Measurements from ENCODE around the gene EYA3. TPM values are rescaled to one million over a fixed set of nuclear protein-coding genes. Genes with fewer than 3 reads are reported as not detected.

The EYA3 gene, protein sequence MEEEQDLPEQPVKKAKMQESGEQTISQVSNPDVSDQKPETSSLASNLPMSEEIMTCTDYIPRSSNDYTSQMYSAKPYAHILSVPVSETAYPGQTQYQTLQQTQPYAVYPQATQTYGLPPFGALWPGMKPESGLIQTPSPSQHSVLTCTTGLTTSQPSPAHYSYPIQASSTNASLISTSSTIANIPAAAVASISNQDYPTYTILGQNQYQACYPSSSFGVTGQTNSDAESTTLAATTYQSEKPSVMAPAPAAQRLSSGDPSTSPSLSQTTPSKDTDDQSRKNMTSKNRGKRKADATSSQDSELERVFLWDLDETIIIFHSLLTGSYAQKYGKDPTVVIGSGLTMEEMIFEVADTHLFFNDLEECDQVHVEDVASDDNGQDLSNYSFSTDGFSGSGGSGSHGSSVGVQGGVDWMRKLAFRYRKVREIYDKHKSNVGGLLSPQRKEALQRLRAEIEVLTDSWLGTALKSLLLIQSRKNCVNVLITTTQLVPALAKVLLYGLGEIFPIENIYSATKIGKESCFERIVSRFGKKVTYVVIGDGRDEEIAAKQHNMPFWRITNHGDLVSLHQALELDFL
- 12.7 and 16.8 TPM in 2 replicates for total RNA-seq (2012; rRNA removed)

DNA sequence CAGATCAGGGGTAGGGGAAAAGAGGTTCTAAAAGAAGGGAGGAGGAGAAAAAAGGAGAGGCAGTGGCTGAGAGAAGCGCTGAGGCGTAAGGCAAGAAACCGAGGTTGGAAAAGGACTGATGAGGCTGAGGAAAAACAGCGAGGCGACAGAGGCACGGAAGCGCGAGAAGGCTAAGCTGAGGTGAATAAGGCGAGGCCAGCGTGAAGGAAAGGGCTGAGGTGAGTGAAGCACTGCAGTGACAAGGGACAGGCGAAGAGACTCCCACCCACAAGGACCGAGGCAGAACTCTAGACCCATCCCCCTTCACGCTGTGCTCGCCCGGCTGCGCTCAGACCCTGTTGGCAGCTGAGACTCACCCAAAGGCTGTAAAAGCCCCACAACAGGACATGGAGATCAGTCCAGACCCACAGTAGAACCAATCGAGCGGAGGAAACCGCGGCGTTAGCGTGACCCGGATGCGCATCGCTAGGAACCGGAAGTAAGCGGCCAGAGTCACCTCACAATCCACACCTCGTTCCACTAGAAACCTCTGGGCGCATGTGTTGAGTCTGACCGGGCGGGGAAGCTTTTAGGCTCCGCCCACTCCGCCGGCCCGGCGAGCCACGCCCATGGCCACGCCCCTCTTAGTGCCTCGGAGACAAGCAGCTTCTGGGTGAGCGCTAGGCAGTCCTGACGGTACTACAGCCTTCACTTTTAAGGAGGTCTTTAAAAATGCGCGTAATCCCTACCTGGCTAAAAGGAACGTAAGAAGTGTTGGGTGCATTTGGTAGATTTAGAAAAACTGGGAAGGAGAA lies at the start of gene EYA3:
Gene EYA3 (minus strand): TSS at position 443 of the 794 bp plus-strand sequence. CDS start 30,584 bp downstream, outside the sequence.
- Histone ChIP-seq H3K9me3 (replicated peaks; ENCODE audit: low read length) (no peaks in the 10 kb centered on the region), H3K9ac (ENCODE audit: low read depth, low read length) (peak within 1 kb of the TSS; percentile 84), H3K36me3 (ENCODE audit: insufficient read depth, low read length) (no peaks in the 10 kb centered on the region), H3K4me1 (ENCODE audit: control insufficient read depth, insufficient read depth, low read length) (peaks cover 12% of the 10 kb centered on the region), H3K4me2 (ENCODE audit: low read length) (peak within 1 kb of the TSS; percentile 84), H3K4me3 (ENCODE audit: low read length) (peak within 1 kb of the TSS; percentile 77), H3K27me3 (ENCODE audit: control insufficient read depth, insufficient read depth, low read length) (no peaks in the 10 kb centered on the region)

- Histone ChIP-seq H3K9me3 (replicated peaks; ENCODE audit: low read length) (no peaks in the 10 kb centered on the region), H3K4me3 (ENCODE audit: low read length) (no peak overlapping the region), H3K27me3 (ENCODE audit: control insufficient read depth, insufficient read depth, low read length) (peaks cover 23% of the 10 kb centered on the region), H3K36me3 (ENCODE audit: insufficient read depth, low read length) (no peaks in the 10 kb centered on the region), H3K4me2 (ENCODE audit: low read length) (no peak overlapping the region), H3K4me1 (ENCODE audit: control insufficient read depth, insufficient read depth, low read length) (peaks cover 2% of the 10 kb centered on the region), H3K9ac (ENCODE audit: low read depth, low read length) (no peak overlapping the region)
These were observed 48.7 kb upstream of the EYA3 start for GRCh38 chr1:28136922-28137613.

DNA sequence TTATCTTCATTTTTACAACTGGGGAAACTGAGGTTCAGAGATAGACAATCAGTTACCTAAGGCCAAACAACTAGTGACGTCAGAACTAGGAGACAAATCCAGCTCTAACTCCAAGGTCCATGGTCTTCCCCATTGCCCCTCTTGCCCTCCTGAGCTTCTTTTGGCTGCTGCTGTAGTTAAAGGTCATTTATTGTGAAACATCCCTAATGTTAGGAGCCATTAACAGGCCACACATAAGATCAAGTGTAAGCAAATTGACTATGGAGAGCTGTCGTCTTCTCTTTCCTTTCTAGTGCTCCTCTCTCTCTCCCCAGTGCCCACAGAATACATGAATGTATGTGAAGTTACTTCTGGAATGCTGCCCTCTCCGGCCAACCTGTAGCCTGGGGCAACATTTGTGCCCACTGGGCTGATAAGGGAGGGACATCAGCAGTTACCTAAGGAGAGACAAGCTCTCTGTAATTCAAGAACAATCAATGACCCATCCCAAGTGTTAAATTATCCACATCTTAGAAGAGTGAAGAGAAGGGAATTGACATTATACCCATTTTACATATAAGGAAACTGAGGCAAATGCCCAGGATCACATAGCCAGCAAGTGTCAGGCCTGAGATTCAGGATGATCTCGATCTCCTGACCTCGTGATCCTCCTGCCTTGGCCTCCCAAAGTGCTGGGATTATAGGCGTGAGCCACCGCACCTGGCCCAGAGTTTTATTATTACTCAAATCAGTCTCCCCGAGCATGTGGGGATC lies 47.9 kb upstream of the EYA3 start:
- no peaks in the 10 kb centered on the region for H3K36me3 ChIP-seq (ENCODE audit: insufficient read depth, low read length)
- peaks cover 23% of the 10 kb centered on the region for H3K27me3 ChIP-seq (ENCODE audit: control insufficient read depth, insufficient read depth, low read length)
- H3K4me1 ChIP-seq (ENCODE audit: control insufficient read depth, insufficient read depth, low read length), result peaks cover 2% of the 10 kb centered on the region
- H3K9ac ChIP-seq (ENCODE audit: low read depth, low read length), result no peak overlapping the region
- H3K4me2 ChIP-seq (ENCODE audit: low read length), result no peak overlapping the region
- H3K9me3 ChIP-seq (replicated peaks; ENCODE audit: low read length), result no peaks in the 10 kb centered on the region
- no peak overlapping the region for H3K4me3 ChIP-seq (ENCODE audit: low read length)

DNA sequence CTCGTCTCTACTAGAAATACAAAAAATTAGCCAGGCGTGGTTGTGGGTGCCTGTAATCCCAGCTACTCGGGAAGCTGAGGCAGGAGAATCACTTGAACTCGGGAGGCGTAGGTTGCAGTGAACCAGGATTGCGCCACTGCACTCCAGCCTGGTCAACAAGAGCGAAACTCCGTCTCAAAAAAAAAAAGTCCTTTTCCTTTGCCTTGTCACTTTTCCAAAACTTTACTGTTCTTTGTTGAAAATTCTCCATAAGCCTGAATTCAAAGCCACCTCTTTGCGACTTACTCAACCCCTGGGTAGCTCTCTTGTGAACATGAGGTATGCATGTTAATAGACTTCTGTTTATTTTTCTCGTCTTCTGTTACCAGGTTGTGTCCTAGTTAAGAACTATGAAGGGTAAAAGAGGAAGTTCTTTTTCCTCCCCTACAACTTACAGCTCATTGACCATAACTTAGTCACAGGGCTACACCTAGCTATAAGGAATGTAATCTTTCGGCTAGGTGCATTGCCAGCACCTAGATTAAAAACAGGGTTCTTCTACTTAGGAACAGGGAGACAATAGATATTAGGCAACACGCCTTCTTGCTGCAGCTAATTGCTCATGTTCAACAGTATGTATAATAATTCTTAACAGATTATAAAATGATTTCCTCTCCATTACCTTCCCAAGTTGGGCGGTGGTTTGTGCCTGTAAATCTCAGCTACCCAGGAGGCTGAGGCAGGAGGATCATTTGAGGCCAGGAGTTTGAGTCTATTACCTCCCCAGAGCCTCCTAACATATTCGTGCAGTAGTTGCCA lies 47.2 kb upstream of the EYA3 start:
- H3K9ac ChIP-seq (ENCODE audit: low read depth, low read length), result no peak overlapping the region
- H3K9me3 ChIP-seq (replicated peaks; ENCODE audit: low read length), result no peaks in the 10 kb centered on the region
- no peak overlapping the region for H3K4me2 ChIP-seq (ENCODE audit: low read length)
- no peak overlapping the region for H3K4me3 ChIP-seq (ENCODE audit: low read length)
- H3K4me1 ChIP-seq (ENCODE audit: control insufficient read depth, insufficient read depth, low read length), result peaks cover 2% of the 10 kb centered on the region
- no peaks in the 10 kb centered on the region for H3K36me3 ChIP-seq (ENCODE audit: insufficient read depth, low read length)
- H3K27me3 ChIP-seq (ENCODE audit: control insufficient read depth, insufficient read depth, low read length), result peaks cover 28% of the 10 kb centered on the region

- H3K4me3 ChIP-seq (ENCODE audit: low read length), result no peak overlapping the region
- H3K4me1 ChIP-seq (ENCODE audit: control insufficient read depth, insufficient read depth, low read length), result peaks cover 2% of the 10 kb centered on the region
- H3K9me3 ChIP-seq (replicated peaks; ENCODE audit: low read length), result no peaks in the 10 kb centered on the region
- H3K9ac ChIP-seq (ENCODE audit: low read depth, low read length), result no peak overlapping the region
- peaks cover 34% of the 10 kb centered on the region for H3K27me3 ChIP-seq (ENCODE audit: control insufficient read depth, insufficient read depth, low read length)
- H3K36me3 ChIP-seq (ENCODE audit: insufficient read depth, low read length), result no peaks in the 10 kb centered on the region
- no peak overlapping the region for H3K4me2 ChIP-seq (ENCODE audit: low read length)
These were observed 46.3 kb upstream of the EYA3 start for GRCh38 chr1:28134651-28135207.

DNA sequence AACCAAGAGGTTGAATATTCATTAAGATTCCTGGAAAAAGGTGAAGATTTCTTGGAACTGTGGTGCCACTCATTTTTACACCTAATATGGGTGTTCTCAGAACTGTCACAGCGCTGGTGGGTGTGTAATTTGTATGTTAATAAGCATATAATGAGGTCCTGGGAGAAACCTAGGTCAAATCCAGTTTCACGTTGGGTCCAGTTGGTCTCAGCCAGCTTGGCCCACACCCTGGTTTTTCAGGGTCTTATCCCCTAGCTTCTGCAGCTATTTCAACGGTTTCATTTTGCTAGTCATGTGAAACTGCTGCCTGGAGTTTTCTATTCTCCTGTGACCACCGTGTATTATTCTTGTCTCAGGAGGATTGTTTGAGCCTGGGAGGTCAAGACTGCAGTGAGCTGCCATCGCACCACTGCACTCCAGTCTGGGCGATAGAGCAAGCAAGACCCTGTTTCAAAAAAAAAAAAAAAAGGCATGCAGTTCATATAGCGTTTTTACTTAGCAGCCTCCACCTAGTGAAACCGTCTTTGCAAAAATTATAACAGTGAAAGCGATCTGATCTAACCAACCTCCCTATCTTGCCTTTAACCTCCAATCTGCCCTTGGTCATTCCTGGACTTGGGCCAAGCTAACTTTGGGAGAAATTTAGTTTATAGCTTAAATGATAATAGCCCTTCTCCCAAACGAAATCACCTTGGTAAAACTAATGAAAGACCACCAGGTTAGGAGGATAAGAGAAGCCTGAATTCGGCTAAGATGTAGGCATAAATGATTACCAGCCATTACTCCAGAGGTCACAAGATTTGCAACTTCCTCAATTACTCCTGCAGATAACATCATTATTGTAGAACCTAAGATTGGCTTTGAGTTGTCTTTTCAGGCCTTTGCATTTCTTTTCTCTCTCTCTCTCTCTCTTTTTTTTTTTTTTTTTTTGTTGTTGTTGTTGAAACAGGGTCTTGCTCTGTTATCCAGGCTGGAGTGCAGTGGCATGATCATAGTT lies 44.1 kb upstream of the EYA3 start:
- Histone ChIP-seq H3K4me2 (ENCODE audit: low read length) (no peak overlapping the region), H3K9me3 (replicated peaks; ENCODE audit: low read length) (no peaks in the 10 kb centered on the region), H3K27me3 (ENCODE audit: control insufficient read depth, insufficient read depth, low read length) (peaks cover 48% of the 10 kb centered on the region), H3K4me3 (ENCODE audit: low read length) (no peak overlapping the region), H3K9ac (ENCODE audit: low read depth, low read length) (no peak overlapping the region), H3K4me1 (ENCODE audit: control insufficient read depth, insufficient read depth, low read length) (peaks cover 6% of the 10 kb centered on the region), H3K36me3 (ENCODE audit: insufficient read depth, low read length) (no peaks in the 10 kb centered on the region)

DNA sequence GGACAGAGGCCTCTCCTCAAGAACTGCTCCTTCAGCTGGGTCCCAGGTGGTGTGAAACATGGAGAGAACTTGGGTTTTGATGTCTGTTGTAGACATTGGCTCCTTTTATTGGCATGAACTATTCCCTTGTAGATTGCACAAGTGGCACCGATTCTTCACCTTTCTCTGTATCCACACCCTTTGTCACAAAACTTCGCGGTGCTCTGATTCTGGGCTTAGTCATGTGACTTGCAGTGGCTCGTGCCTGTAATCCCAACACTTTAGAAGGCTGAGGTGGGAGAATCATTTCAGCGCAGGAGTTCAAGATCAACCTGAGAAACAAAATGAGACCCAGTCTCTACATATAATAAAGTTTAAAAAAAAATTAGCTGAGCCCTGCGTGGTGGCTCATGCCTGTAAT lies 42.5 kb upstream of the EYA3 start:
- Histone ChIP-seq H3K4me1 (ENCODE audit: control insufficient read depth, insufficient read depth, low read length) (peaks cover 6% of the 10 kb centered on the region), H3K9ac (ENCODE audit: low read depth, low read length) (no peak overlapping the region), H3K9me3 (replicated peaks; ENCODE audit: low read length) (no peaks in the 10 kb centered on the region), H3K27me3 (ENCODE audit: control insufficient read depth, insufficient read depth, low read length) (peaks cover 53% of the 10 kb centered on the region), H3K4me2 (ENCODE audit: low read length) (no peak overlapping the region), H3K36me3 (ENCODE audit: insufficient read depth, low read length) (no peaks in the 10 kb centered on the region), H3K4me3 (ENCODE audit: low read length) (no peak overlapping the region)

GRCh38 chr1:28129150-28129549 lies 40.7 kb upstream of the EYA3 start:
- no peaks in the 10 kb centered on the region for H3K9me3 ChIP-seq (replicated peaks; ENCODE audit: low read length)
- H3K27me3 ChIP-seq (ENCODE audit: control insufficient read depth, insufficient read depth, low read length), result peaks cover 49% of the 10 kb centered on the region
- no peaks in the 10 kb centered on the region for H3K36me3 ChIP-seq (ENCODE audit: insufficient read depth, low read length)
- H3K4me2 ChIP-seq (ENCODE audit: low read length), result no peak overlapping the region
- peaks cover 6% of the 10 kb centered on the region for H3K4me1 ChIP-seq (ENCODE audit: control insufficient read depth, insufficient read depth, low read length)
- H3K4me3 ChIP-seq (ENCODE audit: low read length), result no peak overlapping the region
- H3K9ac ChIP-seq (ENCODE audit: low read depth, low read length), result no peak overlapping the region

DNA sequence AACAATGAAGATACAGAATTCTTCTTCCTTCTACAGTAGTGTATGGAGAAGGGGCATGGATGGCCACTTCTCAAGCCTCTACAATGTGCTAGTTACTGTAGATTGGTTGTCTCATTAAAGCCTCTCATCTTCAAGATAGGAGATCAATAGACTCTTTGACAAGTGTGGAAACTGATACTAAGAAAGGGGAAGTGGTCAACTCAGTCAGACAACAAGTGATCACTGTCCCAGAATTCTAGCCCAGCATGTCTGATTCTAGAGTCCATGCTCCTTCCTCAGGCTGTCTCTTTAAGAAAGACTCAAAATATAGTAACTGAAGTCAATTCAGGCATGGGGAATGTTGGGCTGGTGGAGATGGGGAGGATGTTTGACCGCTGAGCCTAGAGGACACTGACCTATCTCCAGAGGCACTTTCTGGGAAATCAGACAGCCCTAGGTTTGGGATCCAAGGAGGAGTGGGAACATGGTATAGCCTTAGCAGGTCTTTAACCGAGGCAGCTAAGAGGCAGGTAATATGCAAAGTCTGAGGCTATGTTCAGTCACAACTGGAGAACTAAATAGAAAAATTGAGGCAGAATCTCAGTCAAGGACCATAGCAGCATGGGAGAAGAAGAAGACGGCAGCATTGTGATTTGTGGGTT lies 39.3 kb upstream of the EYA3 start:
- Histone ChIP-seq H3K9me3 (replicated peaks; ENCODE audit: low read length) (no peaks in the 10 kb centered on the region), H3K36me3 (ENCODE audit: insufficient read depth, low read length) (no peaks in the 10 kb centered on the region), H3K4me3 (ENCODE audit: low read length) (no peak overlapping the region), H3K4me2 (ENCODE audit: low read length) (no peak overlapping the region), H3K27me3 (ENCODE audit: control insufficient read depth, insufficient read depth, low read length) (peaks cover 43% of the 10 kb centered on the region), H3K9ac (ENCODE audit: low read depth, low read length) (no peak overlapping the region), H3K4me1 (ENCODE audit: control insufficient read depth, insufficient read depth, low read length) (peaks cover 13% of the 10 kb centered on the region)
